ENCODE data around the gene C1orf226.
"Not testable (repeated sequence)": the region's sequence is repeated elsewhere in the genome, so short reads cannot be mapped to it uniquely, and the experiment has no call there.

Gene C1orf226

GRCh38 chr1:162405800-162406199, 24.3 kb downstream of the C1orf226 start:
- DNase-seq (ENCODE audit: low read depth), result no peak

- DNase-seq (ENCODE audit: low read depth), result no peak
Measured at GRCh38 chr1:162406811-162407210, 25.3 kb downstream of the C1orf226 start.

- no peak for DNase-seq (ENCODE audit: low read depth)
Measured at GRCh38 chr1:162407539-162407938, 26.0 kb downstream of the C1orf226 start.

- DNase-seq (ENCODE audit: low read depth), result no peak
Measured at GRCh38 chr1:162412002-162412401, 30.5 kb downstream of the C1orf226 start, which contains the start of gene SH2D1B. TSS of gene SH2D1B (minus strand) at chr1:162412136. CDS start at chr1:162412016, 120 bp downstream.

GRCh38 chr1:162416215-162416614, 34.7 kb downstream of the C1orf226 start:
- no peak for DNase-seq (ENCODE audit: low read depth)

GRCh38 chr1:162416909-162417308, 35.4 kb downstream of the C1orf226 start:
- DNase-seq (ENCODE audit: low read depth), result no peak

GRCh38 chr1:162417650-162418049, 36.1 kb downstream of the C1orf226 start:
- DNase-seq (ENCODE audit: low read depth), result no peak

- DNase-seq (ENCODE audit: low read depth), result not testable (repeated sequence)
Measured at GRCh38 chr1:162418584-162418983, 37.1 kb downstream of the C1orf226 start.

GRCh38 chr1:162419450-162419931, 38.0 kb downstream of the C1orf226 start:
- not testable (repeated sequence) for DNase-seq (ENCODE audit: low read depth)

GRCh38 chr1:162420120-162420519, 38.6 kb downstream of the C1orf226 start:
- no peak for DNase-seq (ENCODE audit: low read depth)

GRCh38 chr1:162421258-162422164, 40.0 kb downstream of the C1orf226 start:
- no peak for DNase-seq (ENCODE audit: low read depth)

GRCh38 chr1:162422662-162423375, 41.3 kb downstream of the C1orf226 start:
- DNase-seq (ENCODE audit: low read depth), result no peak

GRCh38 chr1:162430583-162430982, 49.1 kb downstream of the C1orf226 start:
- DNase-seq (ENCODE audit: low read depth), result no peak

GRCh38 chr1:162432977-162433713, 51.6 kb downstream of the C1orf226 start:
- DNase-seq (ENCODE audit: low read depth), result not testable (repeated sequence)

Data from HS-5 (cell line).